ENCODE measurements around the gene ITGB4.
"Not testable (repeated sequence)": the region's sequence is repeated elsewhere in the genome, so short reads cannot be mapped to it uniquely, and the experiment has no call there.

ITGB4 gene

GRCh38 chr17:75773808-75774470 is 52.7 kb downstream of the ITGB4 start:
- no peak for DNase-seq

GRCh38 chr17:75774471-75774990 is 53.3 kb downstream of the ITGB4 start:
- no peak for DNase-seq

GRCh38 chr17:75774991-75775668 is 53.9 kb downstream of the ITGB4 start:
- DNase-seq = no peak

- no peak for DNase-seq
These were observed 55.4 kb downstream of the ITGB4 start for GRCh38 chr17:75776386-75777295.

- DNase-seq = no peak
These were observed 56.1 kb downstream of the ITGB4 start for GRCh38 chr17:75777296-75777922.

GRCh38 chr17:75778066-75778860 is 57.0 kb downstream of the ITGB4 start:
- not testable (repeated sequence) for DNase-seq

- no peak for DNase-seq
These were observed 57.6 kb downstream of the ITGB4 start for GRCh38 chr17:75778861-75779249.

- DNase-seq = peak; percentile 95
These were observed 58.2 kb downstream of the ITGB4 start for GRCh38 chr17:75779250-75779986.

GRCh38 chr17:75779987-75780889 is 59.0 kb downstream of the ITGB4 start:
- DNase-seq = no peak

GRCh38 chr17:75783069-75783783 is 62.0 kb downstream of the ITGB4 start:
- peak; percentile 92 for DNase-seq

GRCh38 chr17:75783803-75784472 is 62.7 kb downstream of the ITGB4 start:
- no peak for DNase-seq

GRCh38 chr17:75784473-75785015 is 63.3 kb downstream of the ITGB4 start, which contains the start of gene UNK:
UNK (plus strand) TSS chr17:75784806; CDS start chr17:75784881, 75 bp downstream.
- DNase-seq = peak; percentile 94

GRCh38 chr17:75785016-75785890 is 64.0 kb downstream of the ITGB4 start:
- DNase-seq = peak; percentile 94

GRCh38 chr17:75791254-75791653 is 70.0 kb downstream of the ITGB4 start:
- DNase-seq = no peak

- DNase-seq = no peak
These were observed 72.2 kb downstream of the ITGB4 start for GRCh38 chr17:75793460-75793859.

- no peak for DNase-seq
These were observed 74.8 kb downstream of the ITGB4 start for GRCh38 chr17:75795820-75796607.

- DNase-seq = no peak
These were observed 78.1 kb downstream of the ITGB4 start for GRCh38 chr17:75799402-75799801.

Measured in KG1 (cell line).